ENCODE data around the gene ZFAND2A. TPM values are rescaled to one million over a fixed set of nuclear protein-coding genes. Genes with fewer than 3 reads are reported as not detected.

The ZFAND2A gene
- polyA plus RNA-seq, 3 donors, result 30.6 to 126 (median 35.1) TPM

- Histone ChIP-seq H3K36me3 (replicated peaks in 1 of 2; ENCODE audit: control insufficient read depth in 1 of 2, insufficient read depth in 2 of 2, low read length in 2 of 2) (no peaks in the 10 kb centered on the region), H3K9me3 (replicated peaks in 1 of 2; ENCODE audit: control insufficient read depth in 1 of 2, insufficient read depth in 1 of 2, low read length in 2 of 2) (no peaks in the 10 kb centered on the region), H3K4me2 (replicated peaks; ENCODE audit: extremely low read depth, low read length, poor library complexity, severe bottlenecking) (no peak overlapping the region), H3K9ac (ENCODE audit: insufficient read depth, low read length, poor library complexity, severe bottlenecking) (no peak overlapping the region), H2AFZ (ENCODE audit: insufficient read depth, low read depth, low read length, poor library complexity, severe bottlenecking) (no peak overlapping the region), H3K79me2 (ENCODE audit: insufficient read depth, low read length) (no peaks in the 10 kb centered on the region), H3K27me3 (ENCODE audit: control insufficient read depth in 2 of 2, insufficient read depth in 2 of 2, low read length in 2 of 2) (no peaks in the 10 kb centered on the region), H4K20me1 (ENCODE audit: insufficient read depth, low read length) (no peaks in the 10 kb centered on the region), H3K4me1 (ENCODE audit: control insufficient read depth in 1 of 2, insufficient read depth in 2 of 2, low read length in 2 of 2) (no peaks in the 10 kb centered on the region), H3K4me3 (replicated peaks in 1 of 3; ENCODE audit: low read depth in 2 of 3, low read length in 3 of 3) (no peak overlapping the region), H3K27ac (ENCODE audit: low read depth in 1 of 2, low read length in 2 of 2) (no peak overlapping the region)
- TF ChIP-seq, protein P1, sequence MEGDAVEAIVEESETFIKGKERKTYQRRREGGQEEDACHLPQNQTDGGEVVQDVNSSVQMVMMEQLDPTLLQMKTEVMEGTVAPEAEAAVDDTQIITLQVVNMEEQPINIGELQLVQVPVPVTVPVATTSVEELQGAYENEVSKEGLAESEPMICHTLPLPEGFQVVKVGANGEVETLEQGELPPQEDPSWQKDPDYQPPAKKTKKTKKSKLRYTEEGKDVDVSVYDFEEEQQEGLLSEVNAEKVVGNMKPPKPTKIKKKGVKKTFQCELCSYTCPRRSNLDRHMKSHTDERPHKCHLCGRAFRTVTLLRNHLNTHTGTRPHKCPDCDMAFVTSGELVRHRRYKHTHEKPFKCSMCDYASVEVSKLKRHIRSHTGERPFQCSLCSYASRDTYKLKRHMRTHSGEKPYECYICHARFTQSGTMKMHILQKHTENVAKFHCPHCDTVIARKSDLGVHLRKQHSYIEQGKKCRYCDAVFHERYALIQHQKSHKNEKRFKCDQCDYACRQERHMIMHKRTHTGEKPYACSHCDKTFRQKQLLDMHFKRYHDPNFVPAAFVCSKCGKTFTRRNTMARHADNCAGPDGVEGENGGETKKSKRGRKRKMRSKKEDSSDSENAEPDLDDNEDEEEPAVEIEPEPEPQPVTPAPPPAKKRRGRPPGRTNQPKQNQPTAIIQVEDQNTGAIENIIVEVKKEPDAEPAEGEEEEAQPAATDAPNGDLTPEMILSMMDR (IDR thresholded peaks at IDR 0.05), result no peak
- DNase-seq, result no peak
- H3K36me3 Mint-ChIP-seq, result no peaks in the 10 kb centered on the region
- intact Hi-C loops (cut with micrococcal nuclease), result no loop called here
- H3K27me3 Mint-ChIP-seq (ENCODE audit: low read depth in 3 of 3), result peaks cover 0 to 4% (median 4%) of the 10 kb centered on the region in 3 donors
- no peaks in the 10 kb centered on the region for H3K4me1 Mint-ChIP-seq
- 96% methylated on average over 33 of the region's 55 CpGs for WGBS (ENCODE audit: insufficient coverage)
- H3K4me3 Mint-ChIP-seq, result no peak overlapping the region
- H3K9me3 Mint-ChIP-seq, result no peaks in the 10 kb centered on the region
- no peak overlapping the region for H3K27ac Mint-ChIP-seq
Measured at GRCh38 chr7:1109581-1110310, 50.2 kb downstream of the ZFAND2A start.

- H3K27ac Mint-ChIP-seq, result no peak overlapping the region
- H3K9me3 Mint-ChIP-seq, result no peaks in the 10 kb centered on the region
- no peaks in the 10 kb centered on the region for H3K36me3 Mint-ChIP-seq
- Histone ChIP-seq H3K4me3 (replicated peaks in 1 of 3; ENCODE audit: low read depth in 2 of 3, low read length in 3 of 3) (no peak overlapping the region), H2AFZ (ENCODE audit: insufficient read depth, low read depth, low read length, poor library complexity, severe bottlenecking) (no peak overlapping the region), H3K4me1 (ENCODE audit: control insufficient read depth in 1 of 2, insufficient read depth in 2 of 2, low read length in 2 of 2) (peaks cover 4 to 5% of the 10 kb centered on the region in 2 donors), H3K9me3 (replicated peaks in 1 of 2; ENCODE audit: control insufficient read depth in 1 of 2, insufficient read depth in 1 of 2, low read length in 2 of 2) (no peaks in the 10 kb centered on the region), H3K4me2 (replicated peaks; ENCODE audit: extremely low read depth, low read length, poor library complexity, severe bottlenecking) (no peak overlapping the region), H4K20me1 (ENCODE audit: insufficient read depth, low read length) (no peaks in the 10 kb centered on the region), H3K27me3 (ENCODE audit: control insufficient read depth in 2 of 2, insufficient read depth in 2 of 2, low read length in 2 of 2) (no peaks in the 10 kb centered on the region), H3K79me2 (ENCODE audit: insufficient read depth, low read length) (no peaks in the 10 kb centered on the region), H3K36me3 (replicated peaks in 1 of 2; ENCODE audit: control insufficient read depth in 1 of 2, insufficient read depth in 2 of 2, low read length in 2 of 2) (no peaks in the 10 kb centered on the region), H3K27ac (ENCODE audit: low read depth in 1 of 2, low read length in 2 of 2) (no peak overlapping the region), H3K9ac (ENCODE audit: insufficient read depth, low read length, poor library complexity, severe bottlenecking) (no peak overlapping the region)
- TF ChIP-seq, protein P1 (IDR thresholded peaks at IDR 0.05), result no peak
- no peak for DNase-seq
- WGBS (ENCODE audit: insufficient coverage), result 62% methylated on average over 26 of the region's 30 CpGs
- intact Hi-C loops (cut with micrococcal nuclease), result no loop called here
- peaks cover 2% of the 10 kb centered on the region for H3K4me1 Mint-ChIP-seq
- peaks cover 0 to 4% (median 4%) of the 10 kb centered on the region in 3 donors for H3K27me3 Mint-ChIP-seq (ENCODE audit: low read depth in 3 of 3)
- H3K4me3 Mint-ChIP-seq, result no peak overlapping the region
Measured at GRCh38 chr7:1108264-1108920, 51.6 kb downstream of the ZFAND2A start.
